K562 (cell line): Measurements from ENCODE around the gene PLCB4. TPM values are rescaled to one million over a fixed set of nuclear protein-coding genes. Genes with fewer than 3 reads are reported as not detected.

ENCODE experiments used
- ATAC-seq: fragments of 200-7000 bp; cut with Tn5 transposase; 3 replicates; pipeline ENCODE4 v1.9.1; 2020; ENCODE audit warnings: moderate library complexity
- BruUV-seq: library from RNA; stranded (reverse); fragments of 400-500 nt; replicated peaks from 2 replicates; lab custom pipeline; 2021; lab: Mats Ljungman, UMichigan
- CTCF ChIA-PET: fragments of 300-600 bp; formaldehyde crosslinking; extraction: SDS; loops from one replicate; lab custom pipeline; 2021; ENCODE audit warnings: low intra/inter-chr PET ratio; lab: Yijun Ruan, JAX
- POLR2A ChIA-PET: fragments of 300-600, 350-650 bp; sonication (Branson Sonifier 250); formaldehyde crosslinking; extraction: SDS; loops from one replicate; lab custom pipeline; 2021; ENCODE audit warnings: antibody characterized with exemption, inconsistent platforms; lab: Yijun Ruan, JAX
- DNase-seq, 4 experiments: peaks; one replicate each; pipeline versions ENCODE4 v3.0.0 to v3.0.0-alpha.2; 2011 to 2018; ENCODE audit warnings: low spot score in 3 of 4, mixed read lengths in 3 of 4; ENCODE audit errors: extremely low read depth in 1 of 4
- FAIRE-seq: peaks from 2 replicates; lab custom pipeline; 2011; peaks lifted over from hg19 to GRCh38; lab: Jason Lieb, UNC
- H2AFZ ChIP-seq: 2 replicates; pipeline ENCODE4 v1.6.0; 2011; ENCODE audit warnings: low read depth, low read length, control low read depth, inconsistent platforms
- H3K27ac ChIP-seq: fragments of 200-600 bp; 3 replicates; pipeline ENCODE4 v1.8.0; 2011; ENCODE audit warnings: low read depth, mild to moderate bottlenecking, control low read depth, inconsistent platforms, low read length, moderate library complexity, mixed read lengths; ENCODE audit errors: extremely low read depth
- H3K27me3 ChIP-seq, 2 experiments: fragments of 300-600 bp in 1 of 2; 2 replicates in 1 of 2; 3 replicates in 1 of 2; pipeline versions ENCODE4 v1.6.0 to v1.8.0; 2011; ENCODE audit warnings: inconsistent platforms in 2 of 2, low read length in 2 of 2, mild to moderate bottlenecking in 1 of 2, mixed read lengths in 1 of 2, moderate library complexity in 1 of 2; ENCODE audit not compliant: control insufficient read depth in 2 of 2, insufficient read depth in 2 of 2
- H3K36me3 ChIP-seq: fragments of 300-600 bp; 3 replicates; pipeline ENCODE4 v1.8.0; 2011; ENCODE audit warnings: mild to moderate bottlenecking, low read length, inconsistent platforms; ENCODE audit not compliant: control insufficient read depth, insufficient read depth
- H3K4me1 ChIP-seq, 2 experiments: fragments of 200-600 bp in 1 of 2; replicated peaks in 1 of 2; 2 replicates in 1 of 2; 3 replicates in 1 of 2; pipeline versions ENCODE4 v1.5.1 to v1.8.0; 2011; ENCODE audit warnings: inconsistent platforms in 2 of 2, low read length in 2 of 2, mild to moderate bottlenecking in 1 of 2, mixed read lengths in 1 of 2, moderate library complexity in 1 of 2; ENCODE audit not compliant: control insufficient read depth in 2 of 2, insufficient read depth in 2 of 2
- H3K4me2 ChIP-seq: 2 replicates; pipeline ENCODE4 v1.6.1; 2011; ENCODE audit warnings: low read length, control low read depth, inconsistent platforms, mixed read lengths; ENCODE audit not compliant: insufficient read depth
- H3K4me3 ChIP-seq: fragments of 200-600 bp; sonication (generic), shearing (Covaris generic); 2 replicates; pipeline ENCODE4 v1.5.1; 2016; ENCODE audit warnings: control low read depth, inconsistent platforms
- H3K79me2 ChIP-seq: fragments of 200-600 bp; 3 replicates; pipeline ENCODE4 v1.8.0; 2011; ENCODE audit warnings: low read length, inconsistent platforms; ENCODE audit not compliant: control insufficient read depth, insufficient read depth
- H3K9ac ChIP-seq, 2 experiments: 2 replicates each; pipeline versions ENCODE4 v1.6.0 to v1.6.1; 2011; ENCODE audit warnings: low read depth in 2 of 2, low read length in 2 of 2, control low read depth in 1 of 2, inconsistent platforms in 1 of 2, mild to moderate bottlenecking in 1 of 2, mixed read lengths in 1 of 2; ENCODE audit not compliant: insufficient read depth in 1 of 2
- H3K9me1 ChIP-seq: one replicate; pipeline ENCODE4 v1.6.0; 2011; ENCODE audit warnings: inconsistent platforms, mild to moderate bottlenecking, low read length, moderate library complexity; ENCODE audit not compliant: control insufficient read depth, insufficient read depth
- H3K9me3 ChIP-seq: replicated peaks from 2 replicates; pipeline ENCODE4 v1.5.1; 2011; ENCODE audit warnings: low read depth, low read length, inconsistent platforms; ENCODE audit not compliant: control insufficient read depth, insufficient read depth
- H4K20me1 ChIP-seq: replicated peaks from 2 replicates; pipeline ENCODE4 v1.6.1; 2011; ENCODE audit warnings: low read length, inconsistent platforms, mixed read lengths; ENCODE audit not compliant: control insufficient read depth, insufficient read depth
- CTCF ChIP-seq, 3 experiments: IDR thresholded peaks in 2 of 3; conservative IDR thresholded peaks in 1 of 3; 2 replicates each; pipeline ENCODE4 v1.5.1; 2011 to 2012; ENCODE audit warnings: low read length in 3 of 3, mild to moderate bottlenecking in 3 of 3, control low read depth in 2 of 3, improper control_type of control experiment in 1 of 3, inconsistent platforms in 1 of 3, low read depth in 1 of 3, mixed read lengths in 1 of 3, moderate library complexity in 1 of 3; ENCODE audit not compliant: insufficient read depth in 2 of 3
- SNIP1 ChIP-seq: fragments of 450-650 bp; IDR thresholded peaks from 2 replicates; pipeline ENCODE4 v1.7.1; 2017; ENCODE audit warnings: low read depth, mild to moderate bottlenecking
- WHSC1 ChIP-seq: IDR thresholded peaks from one replicate; pipeline ENCODE4 v1.6.1; 2012; ENCODE audit warnings: low read length, control low read depth, inconsistent platforms
- WGBS: fragments of 100-300 bp; shearing (Covaris generic); methylation state at CpG from one replicate; pipeline ENCODE4 v1.1.6; 2016; ENCODE audit warnings: low coverage, mixed read lengths; ENCODE audit not compliant: insufficient coverage; ENCODE audit errors: missing lambda C conversion rate; 5-methylcytosine and 5-hydroxymethylcytosine counted together
- in situ Hi-C: fragments of 300-500 bp; cut with MboI; formaldehyde crosslinking; loops from 4 replicates; pipeline ENCODE4 v1.15.0; 2018; ENCODE audit warnings: inconsistent platforms, mixed read lengths
- intact Hi-C: fragments of 100-400 bp; cut with micrococcal nuclease; formaldehyde crosslinking; loops from 2 replicates; pipeline ENCODE4 v1.14.2; 2022
- polyA plus RNA-seq, 8 experiments: library from polyadenylated mRNA; depleted of rRNA in 4 of 8; stranded (reverse) in 5 of 8; unstranded in 3 of 8; fragments of >200 nt; fragmentation: Nextera tagmentation in 2 of 8; fragmentation: Illumina TruSeq in 1 of 8; extraction: Ambion mirVana in 2 of 8; extraction: Trizol in 1 of 8; gene quantifications; 2 replicates each; pipeline versions ENCODE4 v1.2.1 to v1.2.3, GENCODE V29; 2011 to 2014; ENCODE audit warnings: inconsistent platforms in 1 of 8, missing spikeins in 1 of 8
- total RNA-seq, 7 experiments: library from RNA; depleted of rRNA in 6 of 7; stranded (reverse); fragments of >200 nt in 6 of 7; fragmentation: Illumina TruSeq in 2 of 7; extraction: Trizol in 2 of 7; gene quantifications; 2 replicates each; pipeline versions ENCODE4 v1.2.1 to v1.2.3, GENCODE V29; 2011 to 2021; ENCODE audit warnings: low replicate concordance in 1 of 7
- TF ChIP-seq, protein P1 (sequence below): sonication (generic); formaldehyde crosslinking; IDR thresholded peaks from 2 replicates; pipeline ENCODE4 v1.8.0; 2022; ENCODE audit warnings: mild to moderate bottlenecking, missing genetic modification reagents, borderline replicate concordance
- TF ChIP-seq, protein P2 (sequence below): fragments of 450-650 bp; IDR thresholded peaks from 2 replicates; pipeline ENCODE4 v1.6.1; 2017; ENCODE audit warnings: mild to moderate bottlenecking, moderate library complexity
- TF ChIP-seq, protein P3 (sequence below), 2 experiments: fragments of 150-350 bp in 1 of 2; IDR thresholded peaks; 2 replicates each; pipeline ENCODE4 v1.6.1; 2012 to 2016; ENCODE audit warnings: low read depth in 2 of 2, low read length in 2 of 2, mild to moderate bottlenecking in 1 of 2, moderate library complexity in 1 of 2

PLCB4 gene
- total and polyA plus RNA-seq, 9 of the 15 experiments (the other 6 are each of a cell fraction or from before 2014, with no cell fraction given) = 0.20 to 2.9 (median 0.52) TPM

DNA sequence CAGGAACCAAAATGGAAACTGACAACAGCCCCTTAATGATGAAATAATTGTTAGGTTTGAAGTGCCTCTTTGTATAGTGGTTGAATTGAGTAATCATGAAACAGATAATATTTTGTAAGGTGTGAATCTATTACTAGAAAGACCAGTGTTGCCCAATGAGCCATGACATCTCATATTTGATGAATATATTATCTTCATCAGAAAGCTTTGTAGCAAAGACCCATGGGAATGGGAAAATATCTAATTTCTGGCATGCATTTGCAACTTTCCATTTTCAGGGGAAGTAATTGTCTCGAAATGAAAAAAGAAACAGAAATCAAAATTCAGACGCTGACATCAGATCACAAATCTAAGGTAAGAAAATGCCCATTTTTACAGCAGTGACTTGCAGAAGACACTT lies 388.2 kb downstream of the PLCB4 start:
- H3K27me3 ChIP-seq = no peaks in the 10 kb centered on the region
- ATAC-seq = no peak
- no peaks in the 10 kb centered on the region for H3K9me3 ChIP-seq
- H3K9ac ChIP-seq = no peak overlapping the region
- no peaks in the 10 kb centered on the region for H3K36me3 ChIP-seq
- H3K79me2 ChIP-seq = no peaks in the 10 kb centered on the region
- H2AFZ ChIP-seq = no peak overlapping the region
- FAIRE-seq = no peak
- no peak for DNase-seq
- POLR2A ChIA-PET = no interaction called here
- WGBS = 6% methylated on average over 2 of the region's 2 CpGs
- no peak overlapping the region for H3K27ac ChIP-seq
- intact Hi-C loops (no loop called here), in situ Hi-C loops (no loop called here)
- TF ChIP-seq, protein P1, sequence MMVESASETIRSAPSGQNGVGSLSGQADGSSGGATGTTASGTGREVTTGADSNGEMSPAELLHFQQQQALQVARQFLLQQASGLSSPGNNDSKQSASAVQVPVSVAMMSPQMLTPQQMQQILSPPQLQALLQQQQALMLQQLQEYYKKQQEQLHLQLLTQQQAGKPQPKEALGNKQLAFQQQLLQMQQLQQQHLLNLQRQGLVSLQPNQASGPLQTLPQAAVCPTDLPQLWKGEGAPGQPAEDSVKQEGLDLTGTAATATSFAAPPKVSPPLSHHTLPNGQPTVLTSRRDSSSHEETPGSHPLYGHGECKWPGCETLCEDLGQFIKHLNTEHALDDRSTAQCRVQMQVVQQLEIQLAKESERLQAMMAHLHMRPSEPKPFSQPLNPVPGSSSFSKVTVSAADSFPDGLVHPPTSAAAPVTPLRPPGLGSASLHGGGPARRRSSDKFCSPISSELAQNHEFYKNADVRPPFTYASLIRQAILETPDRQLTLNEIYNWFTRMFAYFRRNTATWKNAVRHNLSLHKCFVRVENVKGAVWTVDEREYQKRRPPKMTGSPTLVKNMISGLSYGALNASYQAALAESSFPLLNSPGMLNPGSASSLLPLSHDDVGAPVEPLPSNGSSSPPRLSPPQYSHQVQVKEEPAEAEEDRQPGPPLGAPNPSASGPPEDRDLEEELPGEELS (CRISPR knock-in tag) = no peak
- TF ChIP-seq SNIP1 = no peak
- no peak for TF ChIP-seq CTCF (IDR thresholded peaks at IDR 0.05 in 2 of 3, conservative IDR thresholded peaks at IDR 0.05 in 1 of 3; ENCODE audit: insufficient read depth in 2 of 3, low read depth in 1 of 3, low read length in 3 of 3)
- TF ChIP-seq, protein P2, sequence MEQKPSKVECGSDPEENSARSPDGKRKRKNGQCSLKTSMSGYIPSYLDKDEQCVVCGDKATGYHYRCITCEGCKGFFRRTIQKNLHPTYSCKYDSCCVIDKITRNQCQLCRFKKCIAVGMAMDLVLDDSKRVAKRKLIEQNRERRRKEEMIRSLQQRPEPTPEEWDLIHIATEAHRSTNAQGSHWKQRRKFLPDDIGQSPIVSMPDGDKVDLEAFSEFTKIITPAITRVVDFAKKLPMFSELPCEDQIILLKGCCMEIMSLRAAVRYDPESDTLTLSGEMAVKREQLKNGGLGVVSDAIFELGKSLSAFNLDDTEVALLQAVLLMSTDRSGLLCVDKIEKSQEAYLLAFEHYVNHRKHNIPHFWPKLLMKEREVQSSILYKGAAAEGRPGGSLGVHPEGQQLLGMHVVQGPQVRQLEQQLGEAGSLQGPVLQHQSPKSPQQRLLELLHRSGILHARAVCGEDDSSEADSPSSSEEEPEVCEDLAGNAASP = no peak
- TF ChIP-seq WHSC1 = no peak
- TF ChIP-seq, protein P3, sequence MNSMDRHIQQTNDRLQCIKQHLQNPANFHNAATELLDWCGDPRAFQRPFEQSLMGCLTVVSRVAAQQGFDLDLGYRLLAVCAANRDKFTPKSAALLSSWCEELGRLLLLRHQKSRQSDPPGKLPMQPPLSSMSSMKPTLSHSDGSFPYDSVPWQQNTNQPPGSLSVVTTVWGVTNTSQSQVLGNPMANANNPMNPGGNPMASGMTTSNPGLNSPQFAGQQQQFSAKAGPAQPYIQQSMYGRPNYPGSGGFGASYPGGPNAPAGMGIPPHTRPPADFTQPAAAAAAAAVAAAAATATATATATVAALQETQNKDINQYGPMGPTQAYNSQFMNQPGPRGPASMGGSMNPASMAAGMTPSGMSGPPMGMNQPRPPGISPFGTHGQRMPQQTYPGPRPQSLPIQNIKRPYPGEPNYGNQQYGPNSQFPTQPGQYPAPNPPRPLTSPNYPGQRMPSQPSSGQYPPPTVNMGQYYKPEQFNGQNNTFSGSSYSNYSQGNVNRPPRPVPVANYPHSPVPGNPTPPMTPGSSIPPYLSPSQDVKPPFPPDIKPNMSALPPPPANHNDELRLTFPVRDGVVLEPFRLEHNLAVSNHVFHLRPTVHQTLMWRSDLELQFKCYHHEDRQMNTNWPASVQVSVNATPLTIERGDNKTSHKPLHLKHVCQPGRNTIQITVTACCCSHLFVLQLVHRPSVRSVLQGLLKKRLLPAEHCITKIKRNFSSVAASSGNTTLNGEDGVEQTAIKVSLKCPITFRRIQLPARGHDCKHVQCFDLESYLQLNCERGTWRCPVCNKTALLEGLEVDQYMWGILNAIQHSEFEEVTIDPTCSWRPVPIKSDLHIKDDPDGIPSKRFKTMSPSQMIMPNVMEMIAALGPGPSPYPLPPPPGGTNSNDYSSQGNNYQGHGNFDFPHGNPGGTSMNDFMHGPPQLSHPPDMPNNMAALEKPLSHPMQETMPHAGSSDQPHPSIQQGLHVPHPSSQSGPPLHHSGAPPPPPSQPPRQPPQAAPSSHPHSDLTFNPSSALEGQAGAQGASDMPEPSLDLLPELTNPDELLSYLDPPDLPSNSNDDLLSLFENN (IDR thresholded peaks at IDR 0.05; ENCODE audit: low read depth in 2 of 2, low read length in 2 of 2) = no peak
- H4K20me1 ChIP-seq = no peaks in the 10 kb centered on the region
- no peaks in the 10 kb centered on the region for H3K9me1 ChIP-seq
- no peaks in the 10 kb centered on the region for H3K4me1 ChIP-seq
- H3K4me2 ChIP-seq = no peak overlapping the region
- CTCF ChIA-PET = no interaction called here
- no peak overlapping the region for H3K4me3 ChIP-seq
- no TSS peak for BruUV-seq
